Stimulated activated CD8-positive, alpha-beta memory T cell treated with anti-CD3 and anti-CD28 coated beads, Interleukin-4, amount 100 ng/mL, for 4 hours (primary cell): ENCODE measurements around the gene SLIT3.

Source experiments
- DNase-seq, 2 donors: peaks; one replicate each; pipeline ENCODE4 v3.0.0-alpha.2; 2020; ENCODE audit warnings: low read depth in 2 of 2, low spot score in 1 of 2

Gene SLIT3

DNA sequence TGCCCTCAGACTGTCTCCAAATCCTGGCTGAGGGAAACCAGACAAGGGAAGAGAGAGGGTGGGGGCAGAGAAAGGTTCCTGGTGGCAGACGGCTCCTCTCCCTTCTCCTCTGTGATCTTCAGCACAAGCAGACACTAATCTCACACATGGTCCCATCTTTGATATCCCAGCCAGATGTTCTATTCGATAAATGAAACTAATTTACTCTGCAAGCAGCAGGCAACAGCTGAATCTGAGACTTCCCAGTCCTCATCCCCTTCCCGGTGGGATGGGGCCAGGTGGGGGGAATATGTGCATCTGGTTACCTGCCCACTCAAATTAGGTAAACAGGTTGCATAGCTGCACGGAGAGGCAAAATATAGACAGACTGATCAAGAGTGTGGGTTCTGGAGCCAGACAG, 512.8 kb downstream of the SLIT3 start:
- DNase-seq = no peak

DNA sequence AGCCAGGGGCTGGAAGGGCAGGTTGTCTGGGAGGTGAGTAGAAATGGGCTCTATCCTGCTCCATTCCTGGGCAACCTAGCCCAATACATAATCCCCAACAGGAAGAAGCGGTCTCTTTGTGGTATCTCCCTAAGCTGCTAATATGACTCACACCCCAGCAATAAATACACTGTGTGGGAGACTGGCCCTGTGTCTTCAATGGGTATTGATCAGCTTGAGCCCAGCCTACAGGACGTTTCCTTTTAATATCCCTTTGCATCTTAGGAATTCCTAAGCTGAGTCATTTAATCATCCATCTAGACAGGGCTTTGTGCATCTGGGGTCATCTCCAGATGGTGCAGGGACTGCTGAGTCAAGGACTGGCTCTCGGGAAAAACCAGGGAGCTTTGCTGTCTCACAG, 514.8 kb downstream of the SLIT3 start:
- no peak for DNase-seq

- DNase-seq = no peak
These were observed 516.5 kb downstream of the SLIT3 start for GRCh38 chr5:168784454-168784853.

DNA sequence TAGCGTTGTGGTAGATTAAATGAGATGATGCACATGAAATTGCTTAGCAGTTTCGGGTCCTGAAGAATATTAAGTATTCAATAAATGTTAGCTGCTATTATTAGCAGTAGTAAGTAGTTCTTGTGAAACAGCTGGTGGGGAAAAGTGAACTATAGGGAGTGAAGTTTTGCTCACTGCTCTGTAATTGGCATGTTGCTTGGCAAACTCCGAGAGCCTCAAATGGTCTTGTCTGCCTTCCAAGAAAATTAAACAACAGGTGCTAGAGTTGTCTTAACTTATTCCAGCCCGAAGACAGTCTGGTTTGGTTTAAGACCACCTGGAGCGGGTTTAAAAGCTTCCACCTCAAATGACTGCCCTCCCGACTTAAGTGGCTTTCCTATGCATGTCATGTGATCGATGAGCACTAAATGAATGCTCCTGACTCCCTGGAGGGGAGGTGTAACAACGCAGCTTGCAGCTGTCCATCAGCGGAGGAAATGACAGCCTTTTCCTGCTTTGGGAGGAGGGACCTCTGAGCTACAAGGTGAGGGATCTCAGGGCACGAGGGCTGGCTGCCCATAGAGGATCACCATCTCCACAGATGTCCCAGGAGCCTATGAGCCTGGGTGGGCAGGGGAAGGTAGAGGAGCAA, 518.9 kb downstream of the SLIT3 start:
- DNase-seq = no peak

GRCh38 chr5:168780888-168781287, 520.1 kb downstream of the SLIT3 start:
- DNase-seq = no peak

- DNase-seq = no peak
These were observed 521.6 kb downstream of the SLIT3 start for GRCh38 chr5:168779333-168779732.

DNA sequence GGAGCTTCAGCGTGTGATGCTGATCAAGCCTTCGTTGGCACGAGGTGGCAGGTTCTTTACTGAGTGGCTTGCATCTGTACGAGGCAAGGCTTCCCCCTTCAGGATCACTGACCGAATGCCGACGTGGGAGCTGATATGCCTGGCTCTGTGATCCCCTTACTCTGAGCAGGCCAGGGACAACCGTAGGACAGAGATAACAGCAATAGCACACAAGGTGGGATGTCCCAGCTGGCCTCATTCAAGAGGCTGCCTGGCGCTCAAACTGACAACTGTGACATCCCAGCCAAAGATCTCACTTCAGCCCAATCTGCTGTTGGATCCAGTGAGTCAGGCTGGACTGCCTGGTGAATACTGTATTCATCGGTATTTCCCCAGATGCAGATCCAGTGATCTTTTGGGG, 522.4 kb downstream of the SLIT3 start:
- no peak for DNase-seq

- DNase-seq = no peak
These were observed 523.3 kb downstream of the SLIT3 start for GRCh38 chr5:168777651-168778050.

- no peak for DNase-seq
These were observed 524.9 kb downstream of the SLIT3 start for GRCh38 chr5:168776070-168776469.

GRCh38 chr5:168773226-168773625, 527.7 kb downstream of the SLIT3 start:
- no peak for DNase-seq

- no peak for DNase-seq
These were observed 528.5 kb downstream of the SLIT3 start for GRCh38 chr5:168772316-168772961.

- DNase-seq = no peak
These were observed 529.3 kb downstream of the SLIT3 start for GRCh38 chr5:168771678-168772077.

DNA sequence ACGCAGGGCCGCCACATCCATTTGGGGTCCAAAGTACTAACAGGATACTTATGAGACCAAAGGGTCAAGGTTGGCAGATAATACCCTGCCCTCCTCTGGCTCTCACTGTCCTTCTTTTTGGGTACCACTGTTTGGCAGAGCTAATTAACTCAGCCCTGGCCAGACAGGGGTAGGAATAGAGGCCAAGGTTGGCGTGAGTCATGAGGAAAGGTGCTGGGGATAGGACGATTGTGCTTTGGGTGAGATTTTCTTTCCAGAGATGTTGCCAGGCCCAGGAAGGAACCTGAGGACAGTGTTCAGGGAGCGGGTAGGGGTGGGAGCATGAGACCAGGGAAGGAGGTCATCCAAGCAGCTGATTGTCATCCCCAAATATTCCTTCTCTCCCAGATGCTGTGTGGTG, 529.9 kb downstream of the SLIT3 start:
- no peak for DNase-seq

GRCh38 chr5:168770036-168770498, 530.9 kb downstream of the SLIT3 start:
- no peak for DNase-seq

DNA sequence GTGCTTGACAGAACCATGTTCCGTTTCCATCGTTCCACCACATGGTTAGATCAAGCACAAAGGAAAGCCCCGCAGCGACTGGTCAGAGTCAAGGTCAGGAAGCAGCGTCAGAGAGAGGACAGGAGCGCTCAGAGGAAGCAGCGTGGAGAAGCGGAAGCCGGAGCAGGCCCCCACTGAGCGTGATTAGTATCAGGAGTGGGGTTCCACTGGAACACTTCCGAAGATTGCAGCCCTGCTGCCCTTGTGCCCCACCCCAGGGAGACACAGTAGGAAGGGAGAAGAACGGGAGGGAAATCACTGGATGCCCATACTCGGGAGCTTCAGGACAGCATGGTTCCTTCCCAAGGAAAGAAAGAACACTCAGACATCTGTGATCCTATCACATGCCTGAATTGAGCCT, 532.8 kb downstream of the SLIT3 start:
- DNase-seq = no peak

DNA sequence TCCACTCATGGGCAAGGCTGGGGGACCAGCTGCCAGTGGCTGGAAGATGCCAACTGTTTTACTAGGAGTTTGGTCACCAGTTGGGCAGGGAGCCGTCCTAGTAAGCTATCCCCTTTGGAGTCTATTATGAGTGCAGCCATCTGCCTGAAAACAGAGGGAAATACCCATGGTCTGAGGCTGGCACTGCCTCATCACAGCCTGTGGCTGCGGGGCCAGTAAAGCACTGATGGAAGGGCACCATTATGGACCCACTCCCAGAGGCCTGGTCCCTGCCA, 534.6 kb downstream of the SLIT3 start:
- DNase-seq = no peak

DNA sequence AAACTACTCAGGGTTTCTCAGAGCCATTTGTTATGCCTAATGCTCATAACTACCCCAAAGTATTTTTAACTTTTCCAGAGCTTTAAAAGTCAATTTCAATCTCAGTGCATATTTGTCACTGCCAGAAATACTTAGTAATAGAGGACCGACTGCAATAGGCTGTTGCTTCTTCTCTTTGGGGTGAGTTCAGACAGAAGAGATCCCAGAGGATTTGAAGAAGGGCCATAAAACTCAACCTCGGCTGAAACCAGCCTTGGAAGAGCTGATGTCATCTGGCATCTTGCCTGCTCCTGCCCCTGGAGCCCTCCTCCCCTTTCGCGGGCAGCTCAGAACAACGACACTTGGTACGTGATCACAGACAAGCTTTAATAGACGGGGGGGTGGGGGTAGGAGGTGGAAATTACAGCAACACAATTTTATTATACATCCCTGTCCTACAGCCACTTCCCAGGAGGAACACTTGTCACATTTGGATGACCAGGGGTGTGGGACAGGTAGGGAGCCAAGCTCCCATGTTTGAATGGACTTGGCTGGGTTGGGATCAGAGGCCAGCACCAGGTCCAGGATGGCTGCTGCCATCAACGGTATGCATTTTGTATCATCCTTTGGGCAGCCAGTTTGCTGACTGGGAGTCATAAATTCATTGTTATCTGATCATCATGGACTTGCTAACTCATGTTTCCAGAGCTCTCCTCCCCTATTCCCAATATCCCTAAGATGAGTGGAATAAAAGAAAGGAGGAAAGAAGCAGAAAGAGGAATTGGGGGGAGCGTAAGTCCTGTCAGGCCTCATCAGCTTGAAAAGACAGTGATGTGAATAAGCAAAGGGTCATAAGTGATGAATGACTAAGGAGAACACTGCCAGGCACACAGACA, 535.2 kb downstream of the SLIT3 start:
- no peak for DNase-seq

- no peak for DNase-seq
These were observed 535.8 kb downstream of the SLIT3 start for GRCh38 chr5:168765086-168765550.

DNA sequence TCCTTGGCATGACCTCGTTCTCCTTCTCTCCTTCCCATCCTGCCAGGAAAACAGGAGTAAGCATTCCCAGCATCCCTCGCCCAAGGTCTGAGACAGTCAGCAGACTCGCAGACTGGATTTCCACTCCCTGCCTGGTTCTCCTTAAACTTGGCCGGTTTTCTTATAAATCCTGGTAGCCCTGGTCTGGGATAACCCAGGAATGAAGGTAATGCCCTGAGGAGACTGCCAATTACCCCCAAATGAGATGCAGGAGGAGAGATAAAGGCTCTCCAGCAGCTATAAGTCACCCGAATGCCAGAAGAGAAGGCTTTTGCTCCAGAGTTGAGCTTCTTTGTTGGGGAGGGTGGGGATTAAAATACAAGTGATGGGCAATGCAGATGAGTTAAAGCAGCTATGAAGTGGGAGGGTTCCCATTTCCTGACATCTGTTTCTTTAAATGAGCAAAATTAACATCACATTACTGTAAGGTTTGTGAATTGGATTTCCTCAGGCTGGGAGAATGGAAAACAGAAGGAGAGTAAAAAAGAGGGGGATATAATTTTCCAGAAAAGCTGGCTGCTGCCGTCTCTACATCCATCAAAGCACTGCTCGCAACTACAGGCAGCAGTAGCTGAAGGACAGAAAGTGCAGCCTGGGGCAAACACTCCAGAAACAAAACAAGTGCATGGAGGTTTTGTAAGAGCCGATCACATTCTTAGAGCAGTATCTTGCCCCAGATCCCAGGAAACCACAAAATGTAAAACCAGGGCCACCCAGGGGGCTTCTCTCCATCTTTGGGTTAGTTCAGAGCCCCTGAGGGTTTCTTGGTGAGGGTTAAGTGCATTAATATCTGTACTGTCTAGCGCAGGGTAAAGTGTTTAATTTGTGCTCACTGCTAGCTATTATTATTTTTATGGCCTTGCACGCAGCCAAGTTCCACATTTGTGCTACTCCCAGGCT, 544.2 kb downstream of the SLIT3 start:
- no peak for DNase-seq

DNA sequence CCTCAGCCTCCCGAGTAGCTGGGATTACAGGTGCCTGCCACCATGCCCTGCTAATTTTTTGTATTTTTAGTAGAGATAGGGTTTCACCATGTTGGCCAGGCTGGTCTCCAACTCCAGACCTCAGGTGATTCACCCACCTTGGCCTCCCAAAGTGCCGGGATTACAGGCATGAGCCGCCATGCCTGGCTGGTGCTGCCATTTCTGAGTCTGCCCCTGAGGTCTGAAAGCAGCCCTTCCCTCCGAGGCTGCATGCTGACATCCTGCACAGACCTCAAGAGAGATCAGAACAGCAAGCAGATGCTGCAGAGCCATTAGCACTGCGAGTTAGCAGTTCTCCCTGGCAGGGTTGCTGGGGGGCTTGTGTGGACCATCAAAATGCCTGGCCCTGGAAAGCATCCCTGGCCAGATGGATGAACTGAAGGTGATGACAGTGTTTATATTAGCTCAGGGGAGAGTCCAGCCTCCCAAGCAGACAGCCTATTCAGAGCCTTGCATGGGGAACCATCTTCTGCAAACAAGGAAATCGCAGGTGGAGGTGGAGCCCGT, 545.3 kb downstream of the SLIT3 start:
- no peak for DNase-seq
